GM19035 (cell line): ENCODE data around the gene PLXND1.
"Not testable (repeated sequence)": the region's sequence is repeated elsewhere in the genome, so short reads cannot be mapped to it uniquely, and the experiment has no call there.

ENCODE experiments used
- ATAC-seq: cut with Tn5 transposase; IDR thresholded peaks from one replicate; pipeline ENCODE4 v1.9.1; 2021; ENCODE audit not compliant: unreplicated experiment

The PLXND1 gene

GRCh38 chr3:129530821-129531220, 75.7 kb downstream of the PLXND1 start:
- no peak for ATAC-seq

DNA sequence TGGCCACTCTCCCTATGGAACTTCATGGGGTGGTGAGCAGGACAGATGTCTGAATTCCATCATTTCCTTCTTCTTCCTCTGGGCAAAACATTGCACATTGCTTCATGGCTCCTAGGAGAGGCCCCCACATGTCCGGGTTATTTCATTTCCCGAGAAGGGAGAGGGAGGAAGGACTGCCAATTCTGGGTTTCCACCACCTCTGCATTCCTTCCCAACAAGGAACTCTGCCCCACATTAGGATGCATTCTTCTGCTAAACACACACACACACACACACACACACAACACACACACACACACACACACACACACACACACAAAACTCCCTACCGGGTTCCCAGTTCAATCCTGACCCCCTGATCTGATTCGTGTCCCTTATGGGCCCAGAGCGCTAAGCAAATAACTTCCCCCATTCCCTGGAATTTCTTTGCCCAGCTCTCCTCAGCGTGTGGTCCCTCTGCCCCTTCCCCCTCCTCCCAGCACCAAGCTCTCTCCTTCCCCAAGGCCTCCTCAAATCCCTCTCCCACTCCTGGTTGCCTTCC, 76.2 kb downstream of the PLXND1 start:
- no peak for ATAC-seq

GRCh38 chr3:129529436-129530210, 76.9 kb downstream of the PLXND1 start:
- ATAC-seq, result no peak

- ATAC-seq, result no peak
These were observed 77.8 kb downstream of the PLXND1 start, which contains the start of gene RHO for GRCh38 chr3:129528589-129529100. Gene RHO, plus strand, starts transcription at chr3:129528639. Its CDS starts 95 bp downstream, at chr3:129528734.

GRCh38 chr3:129527262-129527661, 79.2 kb downstream of the PLXND1 start:
- no peak for ATAC-seq

GRCh38 chr3:129526121-129526900, 80.2 kb downstream of the PLXND1 start:
- peak; percentile 80 for ATAC-seq

- no peak for ATAC-seq
These were observed 81.0 kb downstream of the PLXND1 start for GRCh38 chr3:129525341-129525968.

GRCh38 chr3:129524081-129524480, 82.4 kb downstream of the PLXND1 start:
- no peak for ATAC-seq

GRCh38 chr3:129522953-129523352, 83.5 kb downstream of the PLXND1 start:
- ATAC-seq, result no peak

GRCh38 chr3:129521611-129522010, 84.9 kb downstream of the PLXND1 start:
- ATAC-seq, result no peak

DNA sequence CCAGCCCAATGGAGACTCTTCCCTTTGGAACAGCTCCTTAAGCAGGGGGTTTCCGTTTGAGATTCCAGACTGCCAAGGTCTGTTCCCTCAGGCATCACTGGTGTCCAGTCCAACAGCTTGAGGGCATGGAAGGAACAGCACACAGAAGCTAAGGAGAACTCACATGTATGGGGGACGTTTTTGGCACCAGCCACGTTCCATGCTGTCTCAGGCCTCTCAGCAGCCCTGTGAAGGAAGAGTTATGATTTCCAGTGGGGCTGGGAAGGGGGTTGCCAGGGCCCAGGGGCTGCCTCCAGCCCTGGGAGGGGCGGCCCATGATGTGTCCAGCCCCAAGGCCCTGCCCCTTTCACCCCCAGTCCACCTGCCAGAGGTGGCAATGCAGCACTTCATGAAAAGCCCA, 85.5 kb downstream of the PLXND1 start:
- ATAC-seq, result no peak

GRCh38 chr3:129519896-129520715, 86.4 kb downstream of the PLXND1 start:
- ATAC-seq, result no peak

- no peak for ATAC-seq
These were observed 87.0 kb downstream of the PLXND1 start for GRCh38 chr3:129519449-129519848.

DNA sequence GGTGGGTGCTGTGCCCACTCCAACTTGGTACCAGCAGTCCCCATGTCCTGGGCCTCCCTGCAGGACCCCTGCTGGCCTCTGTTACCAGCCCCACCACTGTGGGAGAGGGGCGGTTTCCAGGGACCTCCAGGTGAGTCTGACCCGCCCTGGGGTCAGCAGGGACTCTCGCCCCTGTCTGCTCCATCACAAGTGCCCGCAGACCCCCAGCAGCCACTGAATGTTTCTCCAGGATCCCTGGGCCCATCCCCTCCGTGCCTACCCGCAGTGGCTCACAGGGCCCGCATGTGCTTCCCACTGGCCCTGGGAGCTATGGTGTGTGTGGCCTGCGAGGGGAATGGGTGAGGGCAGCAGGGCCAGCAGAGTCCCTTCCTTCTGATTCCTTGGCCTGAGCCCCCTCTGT, 87.9 kb downstream of the PLXND1 start:
- no peak for ATAC-seq

- ATAC-seq, result no peak
These were observed 88.4 kb downstream of the PLXND1 start for GRCh38 chr3:129518038-129518561.

DNA sequence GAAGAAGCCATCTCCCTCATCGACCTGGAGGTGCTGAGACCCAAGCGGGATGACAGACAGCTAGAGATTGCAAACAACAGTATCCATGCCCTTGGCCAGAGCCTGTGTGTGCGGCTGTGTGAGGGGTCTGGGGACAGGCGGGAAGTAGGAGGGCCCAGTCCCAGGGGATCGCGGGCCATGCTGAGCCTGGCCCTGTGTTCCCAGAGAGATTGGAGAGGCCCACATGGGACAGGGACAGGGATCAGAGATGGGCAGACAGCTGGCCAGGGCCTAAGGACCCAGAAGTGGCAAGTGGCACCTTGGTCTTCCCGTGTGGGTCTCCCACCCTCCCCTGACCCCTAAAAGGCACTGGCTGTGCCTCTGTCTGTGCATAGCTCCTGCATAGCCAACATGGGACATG, 89.0 kb downstream of the PLXND1 start:
- ATAC-seq, result no peak

DNA sequence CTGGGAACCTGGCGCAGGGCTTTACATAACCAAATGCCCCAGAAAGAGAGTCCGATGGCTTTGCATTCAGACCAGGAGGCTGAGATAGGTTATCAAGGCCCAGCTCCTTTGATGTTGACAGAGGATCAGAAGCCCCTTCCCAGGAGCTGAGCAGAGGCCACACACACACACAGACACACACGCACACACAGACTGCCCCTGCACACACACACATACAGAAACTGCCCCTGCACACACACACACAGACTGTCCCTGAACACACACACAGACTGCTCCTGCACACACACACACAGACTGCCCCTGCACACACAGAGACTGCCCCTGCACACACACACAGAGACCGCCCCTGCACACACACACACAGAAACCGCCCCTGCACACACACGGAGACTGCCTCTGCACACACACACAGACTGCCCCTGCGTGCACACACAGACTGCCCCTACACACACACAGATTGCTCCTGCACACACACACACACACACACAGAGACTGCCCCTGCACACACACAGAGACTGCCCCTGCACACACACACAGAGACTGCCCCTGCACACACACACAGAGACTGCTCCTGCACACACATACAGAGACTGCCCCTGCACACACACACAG, 90.5 kb downstream of the PLXND1 start:
- ATAC-seq, result not testable (repeated sequence)

DNA sequence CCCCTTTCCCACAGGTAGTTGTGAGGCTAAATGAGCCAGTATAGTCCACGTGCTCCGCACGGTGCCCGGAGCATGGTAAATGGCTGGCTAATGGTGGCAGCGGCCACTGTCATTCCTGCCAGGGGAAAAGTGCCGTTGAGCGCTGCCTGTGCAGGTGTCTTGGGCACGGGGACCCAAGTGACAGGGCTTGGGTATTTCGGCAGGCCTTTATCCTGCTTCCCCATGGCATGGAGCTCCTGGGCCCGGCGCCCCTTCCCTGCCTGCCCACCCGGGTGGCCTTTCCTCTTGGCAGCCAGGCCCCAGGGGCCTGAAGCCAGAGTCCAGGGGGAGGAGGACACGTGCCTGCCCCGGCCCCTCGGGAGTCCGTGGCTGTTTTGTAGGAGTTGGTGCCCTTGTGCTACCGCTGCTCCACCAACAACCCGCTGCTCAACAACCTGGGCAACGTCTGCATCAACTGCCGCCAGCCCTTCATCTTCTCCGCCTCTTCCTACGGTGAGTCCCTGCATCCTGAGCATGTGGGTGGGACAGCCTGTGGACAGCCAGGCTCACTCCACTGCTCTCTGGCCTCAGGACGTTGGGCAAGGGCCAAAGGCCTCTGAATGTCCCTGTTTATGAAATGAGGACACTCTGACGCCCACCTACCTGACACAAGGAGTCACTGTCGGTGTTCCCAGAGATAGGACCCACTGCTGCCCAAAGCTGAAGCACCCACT, 91.2 kb downstream of the PLXND1 start:
- ATAC-seq, result not testable (repeated sequence)

DNA sequence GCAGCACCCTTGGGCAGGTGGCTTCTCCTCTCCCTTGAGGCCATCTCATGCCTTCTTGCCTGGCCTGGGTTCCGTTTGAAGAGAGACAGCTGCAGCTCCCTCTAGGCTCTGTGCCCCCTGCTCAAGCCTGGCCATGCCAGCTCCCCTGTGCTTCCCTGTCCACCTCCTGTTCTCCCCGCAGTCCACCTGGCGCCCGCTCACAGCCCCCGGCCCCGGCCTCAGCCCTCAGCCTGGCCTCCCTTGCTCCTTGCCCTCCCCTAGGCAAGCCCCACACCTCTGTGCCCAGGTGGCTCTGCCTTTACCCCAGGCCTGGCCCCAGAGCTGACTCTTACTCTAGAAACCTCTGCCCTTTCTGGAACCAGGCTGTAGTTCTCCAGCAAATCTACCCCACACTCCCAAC, 91.9 kb downstream of the PLXND1 start:
- no peak for ATAC-seq
